ENCODE results near the gene THSD4.
"Not testable (repeated sequence)": the region's sequence is repeated elsewhere in the genome, so short reads cannot be mapped to it uniquely, and the experiment has no call there.

THSD4 gene

DNA sequence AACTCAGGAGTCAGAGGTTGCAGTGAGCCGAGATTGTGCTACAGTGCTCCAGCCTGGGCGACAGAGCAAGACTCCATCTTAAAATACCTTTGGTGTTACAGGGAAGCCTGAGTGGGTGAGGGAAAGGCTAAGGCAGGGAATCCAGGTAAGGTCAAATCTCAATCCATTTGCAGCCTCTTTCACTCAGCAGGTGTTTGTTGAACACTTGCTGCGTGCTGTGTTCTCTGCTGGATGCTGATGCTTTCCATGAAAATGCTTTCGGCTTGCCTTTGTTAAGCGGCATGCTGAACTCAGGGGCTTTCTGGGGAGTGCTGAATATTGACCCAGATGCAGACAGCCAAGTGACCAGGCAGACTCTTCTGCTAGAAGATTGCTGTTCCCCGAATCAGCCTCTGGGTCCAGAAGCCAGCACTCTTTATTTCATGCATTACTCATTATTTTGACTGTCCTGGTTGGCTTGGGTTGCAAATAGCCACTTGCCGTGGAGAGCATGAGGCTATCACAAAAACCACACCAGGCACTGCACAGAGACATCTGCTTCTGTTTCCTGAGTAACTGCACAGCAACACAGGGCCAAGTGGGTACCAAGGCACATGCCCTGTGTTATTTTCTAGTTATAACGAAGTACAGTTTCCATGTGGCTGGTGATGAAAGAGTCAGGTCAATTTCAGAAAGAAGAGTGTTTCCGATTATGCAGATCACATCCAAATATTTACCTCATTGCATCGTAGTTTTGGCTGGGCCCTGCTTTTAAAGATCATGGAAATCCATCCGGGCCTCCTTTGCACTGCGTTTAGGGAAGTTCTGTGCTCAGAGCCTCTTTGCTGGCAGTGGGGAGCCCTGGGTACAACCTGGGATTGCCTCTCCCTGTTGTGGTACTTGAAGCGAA is 88.6 kb downstream of the THSD4 start:
- in situ Hi-C loops (cut with MboI; ENCODE audit: low pct_unique_long_range_greater_than_20kb, low sequenced_read_pairs), result no loop called here
- DNase-seq, result no peak

DNA sequence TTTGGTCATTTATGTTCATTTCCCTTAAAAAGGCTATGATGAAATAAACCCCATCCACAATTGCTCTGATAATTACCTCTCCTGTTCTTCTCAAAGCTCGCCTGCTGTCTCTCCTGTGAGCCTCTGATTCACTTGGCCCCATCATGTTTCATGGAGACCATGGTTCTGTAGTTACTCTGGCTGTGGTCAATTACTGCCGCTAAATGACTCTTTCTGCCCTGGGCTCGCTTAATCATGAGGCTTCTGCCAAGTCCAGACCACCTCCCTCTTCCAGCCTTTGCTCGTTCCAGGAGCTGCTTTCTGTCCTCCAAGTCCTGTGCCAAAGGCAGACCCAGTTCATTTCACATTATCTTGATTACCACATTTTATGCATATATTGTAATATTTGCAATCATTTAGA is 91.9 kb downstream of the THSD4 start:
- in situ Hi-C loops (cut with MboI; ENCODE audit: low pct_unique_long_range_greater_than_20kb, low sequenced_read_pairs), result no loop called here
- no peak for DNase-seq

GRCh38 chr15:71212146-71212545 is 96.9 kb downstream of the THSD4 start:
- DNase-seq, result no peak
- in situ Hi-C loops (cut with MboI; ENCODE audit: low pct_unique_long_range_greater_than_20kb, low sequenced_read_pairs), result no loop called here

DNA sequence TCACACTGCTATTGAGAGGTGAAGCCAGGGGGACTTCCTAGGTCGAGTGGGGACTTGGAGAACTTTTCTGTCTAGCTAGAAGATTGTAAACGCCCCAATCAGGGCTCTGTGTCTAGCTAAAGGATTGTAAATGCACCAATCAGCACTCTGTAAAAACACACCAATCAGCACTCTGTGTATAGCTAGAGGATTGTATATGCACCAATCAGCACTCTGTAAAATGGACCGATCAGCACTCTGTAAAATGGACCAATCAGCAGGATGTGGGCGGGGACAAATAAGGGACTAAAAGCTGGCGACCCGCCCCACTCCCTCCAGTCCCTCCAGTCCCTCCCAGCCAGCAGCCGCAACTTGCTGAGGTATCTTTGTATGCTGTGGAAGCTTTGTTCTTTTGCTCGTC is 98.7 kb downstream of the THSD4 start:
- in situ Hi-C loops (cut with MboI; ENCODE audit: low pct_unique_long_range_greater_than_20kb, low sequenced_read_pairs), result not testable (repeated sequence)

GRCh38 chr15:71215126-71215894 is 100.0 kb downstream of the THSD4 start:
- in situ Hi-C loops (cut with MboI; ENCODE audit: low pct_unique_long_range_greater_than_20kb, low sequenced_read_pairs), result no loop called here
- DNase-seq, result no peak

More for the DNA sequence above, 98.7 kb downstream of the THSD4 start:
- DNase-seq, result not testable (repeated sequence)

DNA sequence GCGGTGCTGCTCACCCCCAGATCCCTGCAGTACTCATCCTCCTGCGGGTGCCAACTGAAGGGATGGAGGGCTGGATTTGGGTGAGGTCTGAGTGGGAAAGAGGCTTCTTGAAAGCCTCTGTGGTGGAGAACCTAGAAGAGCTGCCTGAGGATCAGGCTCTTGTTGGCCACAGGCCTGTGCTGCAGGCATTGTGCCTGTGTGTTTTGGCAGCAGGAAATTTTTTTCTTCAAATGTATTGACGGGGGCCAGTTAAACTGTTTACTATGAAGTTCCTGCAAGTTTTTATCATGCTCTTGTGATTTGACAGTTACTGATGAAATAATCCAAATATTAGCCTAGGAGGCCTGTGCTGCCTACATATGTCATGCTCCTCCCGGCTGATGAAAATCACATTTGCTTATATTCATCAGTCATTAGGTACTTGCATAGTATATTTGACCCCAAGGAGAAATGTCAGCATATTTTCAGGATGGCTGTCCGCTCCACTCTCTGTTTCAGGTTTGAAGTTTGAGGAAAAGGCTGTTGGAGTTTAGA is 103.1 kb downstream of the THSD4 start:
- in situ Hi-C loops (cut with MboI; ENCODE audit: low pct_unique_long_range_greater_than_20kb, low sequenced_read_pairs), result no loop called here

DNA sequence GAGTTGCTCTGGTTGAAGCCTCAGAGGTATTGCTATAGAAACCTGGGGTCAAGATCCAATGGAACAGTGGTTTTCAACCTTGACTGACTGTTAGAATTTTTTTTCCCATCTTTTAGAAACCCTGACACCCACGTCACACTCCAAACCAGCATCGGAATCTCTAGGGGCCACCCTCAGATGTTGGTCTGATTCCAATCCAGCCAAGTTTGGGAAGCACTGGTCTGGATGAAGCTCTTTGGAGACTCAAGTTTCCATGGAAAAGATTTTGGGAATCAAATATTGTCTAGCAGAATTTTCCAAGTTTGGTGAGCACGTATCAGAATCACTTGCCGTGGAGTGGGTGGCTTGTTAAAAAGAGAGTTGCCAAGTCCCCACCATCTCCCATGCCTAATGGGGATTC is 103.8 kb downstream of the THSD4 start:
- DNase-seq, result no peak
- in situ Hi-C loops (cut with MboI; ENCODE audit: low pct_unique_long_range_greater_than_20kb, low sequenced_read_pairs), result no loop called here

More for the DNA sequence above, 103.1 kb downstream of the THSD4 start:
- DNase-seq, result no peak

- no peak for DNase-seq
Measured at GRCh38 chr15:71219645-71220044, 104.4 kb downstream of the THSD4 start.

GRCh38 chr15:71220828-71221227 is 105.6 kb downstream of the THSD4 start:
- in situ Hi-C loops (cut with MboI; ENCODE audit: low pct_unique_long_range_greater_than_20kb, low sequenced_read_pairs), result no loop called here
- DNase-seq, result no peak

More at GRCh38 chr15:71219645-71220044, 104.4 kb downstream of the THSD4 start:
- in situ Hi-C loops (cut with MboI; ENCODE audit: low pct_unique_long_range_greater_than_20kb, low sequenced_read_pairs), result no loop called here

GRCh38 chr15:71221417-71221816 is 106.1 kb downstream of the THSD4 start:
- in situ Hi-C loops (cut with MboI; ENCODE audit: low pct_unique_long_range_greater_than_20kb, low sequenced_read_pairs), result no loop called here
- DNase-seq, result no peak

- in situ Hi-C loops (cut with MboI; ENCODE audit: low pct_unique_long_range_greater_than_20kb, low sequenced_read_pairs), result no loop called here
- DNase-seq, result no peak
Measured at GRCh38 chr15:71223516-71223915, 108.2 kb downstream of the THSD4 start.

GRCh38 chr15:71224024-71224423 is 108.8 kb downstream of the THSD4 start:
- no peak for DNase-seq
- in situ Hi-C loops (cut with MboI; ENCODE audit: low pct_unique_long_range_greater_than_20kb, low sequenced_read_pairs), result no loop called here

DNA sequence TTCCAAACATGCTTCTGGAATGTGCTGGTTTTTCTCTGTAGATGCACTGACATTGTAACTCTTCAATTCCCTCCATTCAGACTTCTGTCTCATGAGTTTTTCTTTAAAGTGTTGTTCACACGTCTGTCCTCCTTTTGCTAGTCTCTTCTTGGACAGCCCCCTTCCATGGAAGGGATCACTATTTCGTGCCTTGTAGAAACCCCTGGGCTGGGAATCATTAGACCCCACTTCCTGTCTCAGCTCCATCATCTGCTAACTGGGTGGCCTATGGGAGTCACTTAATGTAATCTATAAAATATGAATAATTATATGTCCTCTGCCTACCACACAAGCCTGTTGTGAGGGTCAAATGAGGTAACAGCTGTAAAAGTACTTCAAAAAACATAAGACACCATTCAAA is 110.6 kb downstream of the THSD4 start:
- in situ Hi-C loops (cut with MboI; ENCODE audit: low pct_unique_long_range_greater_than_20kb, low sequenced_read_pairs), result no loop called here
- DNase-seq, result no peak

DNA sequence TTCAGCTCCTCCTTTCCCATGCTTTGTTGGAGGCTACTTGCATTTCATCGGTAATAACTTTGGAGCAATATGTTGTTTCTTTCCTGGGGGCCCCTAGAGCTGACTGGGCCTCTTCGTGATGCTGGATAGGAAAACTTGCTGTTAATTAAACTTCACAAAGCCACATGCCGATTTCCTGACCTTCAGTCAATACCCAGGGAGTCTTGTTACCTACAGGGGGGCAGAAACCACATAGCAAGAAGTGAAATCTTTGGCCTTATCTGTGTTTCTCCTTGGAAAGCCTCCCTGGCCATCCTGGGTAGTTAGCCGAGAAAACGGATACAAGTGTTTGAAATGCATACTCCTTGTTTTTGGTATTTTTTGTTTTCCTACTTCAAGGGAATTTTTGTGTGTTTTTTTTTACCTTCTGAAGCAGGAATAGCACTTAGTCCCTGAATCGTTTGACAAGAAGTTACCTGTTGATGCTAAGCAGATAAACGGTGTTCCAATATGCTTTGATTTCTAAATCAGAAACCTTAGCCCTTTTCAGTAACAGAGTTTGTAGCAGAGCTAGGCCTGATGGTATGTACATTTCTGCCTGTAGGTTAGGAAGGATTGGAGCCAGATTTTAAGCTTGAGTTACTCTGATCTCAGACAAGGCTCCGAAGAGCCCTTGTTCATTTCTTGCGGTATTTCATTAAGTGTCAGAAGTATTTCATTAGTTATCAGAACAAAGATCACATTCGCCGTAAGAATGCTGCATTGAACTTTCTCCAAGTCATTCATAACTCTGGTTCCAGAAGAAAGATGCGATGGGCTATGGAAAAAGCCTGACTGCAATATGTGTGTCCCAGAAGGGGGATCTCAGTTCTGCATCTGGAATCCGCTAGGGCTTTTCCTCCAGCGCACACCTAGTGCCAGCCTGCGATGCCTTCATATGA is 111.5 kb downstream of the THSD4 start:
- no peak for DNase-seq
- in situ Hi-C loops (cut with MboI; ENCODE audit: low pct_unique_long_range_greater_than_20kb, low sequenced_read_pairs), result no loop called here

DNA sequence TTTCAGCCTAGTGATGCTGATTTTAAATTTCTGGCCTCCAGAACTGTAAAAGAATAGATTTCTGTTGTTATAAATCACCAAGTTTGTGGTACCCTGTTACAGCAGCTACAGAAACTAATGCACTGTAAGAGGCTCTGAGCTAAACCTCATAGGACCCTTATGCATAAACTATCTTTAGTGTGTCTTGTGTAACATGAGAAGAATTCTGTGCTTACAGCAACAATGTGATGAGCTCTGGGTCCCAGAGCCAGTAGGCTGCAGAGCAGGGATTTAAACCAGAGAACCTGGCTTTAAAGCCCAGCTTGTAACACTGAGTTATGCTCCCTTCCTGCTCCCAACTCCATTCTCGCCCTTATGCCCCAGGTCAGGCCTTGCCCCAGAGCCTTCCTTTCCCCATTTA is 113.1 kb downstream of the THSD4 start:
- in situ Hi-C loops (cut with MboI; ENCODE audit: low pct_unique_long_range_greater_than_20kb, low sequenced_read_pairs), result no loop called here
- no peak for DNase-seq

GRCh38 chr15:71230303-71230702 is 115.0 kb downstream of the THSD4 start:
- in situ Hi-C loops (cut with MboI; ENCODE audit: low pct_unique_long_range_greater_than_20kb, low sequenced_read_pairs), result no loop called here
- DNase-seq, result no peak

- in situ Hi-C loops (cut with MboI; ENCODE audit: low pct_unique_long_range_greater_than_20kb, low sequenced_read_pairs), result no loop called here
- no peak for DNase-seq
Measured at GRCh38 chr15:71231758-71232157, 116.5 kb downstream of the THSD4 start.

DNA sequence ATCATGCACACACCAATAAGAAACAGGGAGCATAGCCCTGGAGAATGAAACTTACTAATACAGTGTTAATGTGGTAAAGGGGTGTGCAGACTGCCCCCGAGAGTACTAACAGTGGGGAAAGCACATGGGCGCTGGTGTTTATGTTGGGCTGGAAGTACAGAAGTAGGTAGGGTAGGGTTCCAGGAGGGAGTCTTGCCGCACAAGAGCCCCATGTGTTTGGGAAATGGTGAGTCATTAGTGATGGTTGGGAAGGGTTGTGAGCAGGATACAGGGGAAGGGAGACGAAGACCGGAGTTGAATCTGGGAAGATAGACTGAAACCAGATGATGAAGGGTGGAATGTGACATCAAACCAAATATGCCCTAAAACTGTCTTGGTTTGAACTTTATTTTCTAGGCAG is 117.1 kb downstream of the THSD4 start:
- DNase-seq, result no peak
- in situ Hi-C loops (cut with MboI; ENCODE audit: low pct_unique_long_range_greater_than_20kb, low sequenced_read_pairs), result no loop called here

Measured in KBM-7 (cell line).